GM19395 (cell line): ENCODE data around the gene ZNF620.
"Not testable (repeated sequence)": the region's sequence is repeated elsewhere in the genome, so short reads cannot be mapped to it uniquely, and the experiment has no call there.

Experiments
- ATAC-seq: cut with Tn5 transposase; IDR thresholded peaks from one replicate; pipeline ENCODE4 v1.9.1; 2021; ENCODE audit warnings: mild to moderate bottlenecking, moderate library complexity; ENCODE audit not compliant: unreplicated experiment

Gene ZNF620

DNA sequence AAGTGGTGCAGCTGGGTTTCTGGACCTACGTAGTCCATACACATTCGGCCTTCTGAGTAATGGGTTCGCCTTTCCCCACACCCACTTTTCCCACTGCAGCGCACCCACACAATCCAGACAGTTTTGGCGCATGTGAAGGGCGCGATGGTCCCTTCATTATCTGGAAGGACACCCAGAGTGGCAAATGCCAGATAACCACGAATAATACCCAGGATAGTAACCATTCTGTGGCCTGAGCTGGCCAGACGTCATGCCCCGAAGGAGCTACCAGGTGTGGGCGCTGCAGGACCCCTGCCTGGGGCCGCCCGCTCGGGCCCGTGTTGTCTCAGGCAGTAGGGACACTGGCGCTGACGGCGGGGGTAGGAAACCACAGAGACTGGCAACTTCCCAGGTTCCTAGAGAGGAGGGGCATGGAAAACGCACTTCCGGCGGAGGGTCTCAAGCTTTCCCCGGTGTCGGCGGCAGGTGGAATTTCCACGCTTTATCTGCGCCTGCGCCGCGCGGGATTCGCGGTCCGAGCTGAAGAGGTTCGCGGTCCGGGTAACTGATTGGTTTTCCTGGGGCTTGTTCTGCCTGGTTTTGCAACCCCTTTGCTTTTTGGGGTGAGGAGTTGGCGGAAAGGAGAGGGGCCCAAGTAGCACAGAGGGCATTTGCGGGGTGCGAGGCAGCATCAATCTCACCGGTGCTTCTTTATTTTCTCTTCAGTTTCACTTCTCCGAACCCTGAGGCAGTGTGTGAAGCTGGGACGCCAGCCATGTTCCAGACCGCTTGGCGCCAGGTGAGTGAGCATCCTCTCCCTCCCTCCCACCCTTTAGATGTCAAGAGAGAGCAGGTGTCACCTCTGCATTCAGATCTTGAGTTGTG is at the start of gene ZNF620:
Gene ZNF620 (plus strand): TSS at position 441 of the 864 bp plus-strand sequence. CDS start 314 bp downstream, at position 755.
- ATAC-seq, result peak; percentile 85

DNA sequence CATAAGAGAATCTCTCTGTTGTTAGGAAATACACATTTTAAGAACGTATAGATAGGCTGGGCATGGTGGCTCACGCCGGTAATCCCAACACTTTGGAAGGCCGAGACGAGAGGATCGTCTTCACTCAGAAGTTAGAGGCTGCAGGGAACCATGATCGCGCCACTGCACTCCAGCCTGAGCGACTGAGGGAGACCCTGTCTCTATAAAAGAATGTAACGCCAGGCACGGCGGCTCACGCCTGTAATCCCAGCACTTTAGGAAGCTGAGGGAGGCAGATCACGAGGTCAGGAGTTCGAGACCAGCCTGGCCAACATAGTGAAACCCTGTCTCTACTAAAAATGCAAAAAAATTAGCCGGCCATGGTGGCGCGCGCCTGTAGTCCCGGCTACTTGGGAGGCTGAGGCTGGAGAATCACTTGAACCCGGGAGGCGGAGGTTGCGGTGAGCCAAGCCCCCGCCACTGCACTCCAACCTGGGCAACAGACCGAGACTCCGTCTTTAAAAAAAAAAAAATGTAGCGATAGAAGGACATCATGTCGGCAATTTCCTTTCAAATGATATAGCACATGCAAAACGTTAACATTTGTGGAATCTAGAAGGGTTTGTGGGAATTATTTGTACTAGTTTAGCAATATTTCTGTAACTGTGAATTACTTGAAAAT is 49.4 kb upstream of the ZNF620 start:
- ATAC-seq, result no peak

DNA sequence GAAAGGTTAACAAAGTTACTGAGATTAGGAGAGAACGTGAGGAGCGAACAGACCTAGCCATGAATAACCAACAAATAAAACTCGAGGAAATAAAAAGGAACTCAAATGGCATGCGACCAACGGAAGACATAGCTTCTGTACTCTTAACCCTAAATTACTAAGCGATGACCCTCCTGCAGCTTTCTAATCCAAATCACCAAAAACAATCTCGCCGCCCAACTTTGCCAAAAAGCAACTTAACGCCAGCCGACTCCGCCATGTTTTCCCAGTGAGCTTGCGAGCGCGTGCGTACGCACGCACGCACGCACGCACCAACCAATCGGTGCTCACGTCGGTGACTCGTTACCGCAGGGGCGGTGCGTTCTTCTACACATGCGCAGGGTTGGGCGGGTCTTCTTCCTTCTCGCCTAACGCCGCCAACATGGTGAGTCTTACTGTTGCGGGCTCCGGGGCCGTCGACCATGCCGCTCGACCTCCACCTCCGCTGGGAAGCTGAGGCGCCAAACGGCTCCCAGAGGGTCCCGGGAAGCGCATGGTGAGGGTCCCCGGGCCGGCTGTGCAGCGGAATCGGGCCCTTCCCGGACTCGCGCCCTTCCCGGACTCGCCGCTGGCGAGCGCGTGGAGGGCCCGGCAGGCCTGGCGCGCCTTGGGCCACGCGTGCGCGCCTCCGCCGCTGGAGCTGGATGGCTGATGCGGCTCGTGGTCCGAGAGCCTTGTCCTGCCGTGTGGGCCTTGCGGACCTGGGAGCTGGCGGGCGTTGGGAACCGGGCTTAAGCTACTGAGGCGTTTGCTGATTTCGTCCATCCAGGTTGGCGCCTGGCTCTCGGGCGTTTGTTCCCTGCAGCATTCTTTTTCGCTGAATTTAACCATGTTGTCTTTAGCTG is 48.7 kb upstream of the ZNF620 start, which contains the start of gene RPL14:
Gene RPL14 (plus strand): TSS at position 400 of the 884 bp plus-strand sequence. CDS start 133 bp downstream, at position 533.
- peak; percentile 67 for ATAC-seq

DNA sequence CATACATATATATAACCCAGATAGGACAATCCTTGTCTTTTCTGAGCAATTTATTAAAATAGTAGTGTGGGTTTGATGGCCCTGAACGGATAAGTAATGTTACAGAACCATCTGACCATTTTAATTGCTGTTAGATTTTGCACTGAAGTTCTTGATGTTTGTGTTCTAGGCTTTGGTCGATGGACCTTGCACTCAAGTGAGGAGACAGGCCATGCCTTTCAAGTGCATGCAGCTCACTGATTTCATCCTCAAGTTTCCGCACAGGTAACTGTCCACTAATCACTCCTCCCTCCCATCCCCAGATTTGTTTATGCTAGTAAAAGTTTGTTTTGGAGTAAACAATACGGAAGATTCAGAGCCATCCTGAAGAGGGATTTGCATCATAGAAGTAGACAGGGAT is 47.4 kb upstream of the ZNF620 start:
- no peak for ATAC-seq

GRCh38 chr3:40460481-40460880 is 45.4 kb upstream of the ZNF620 start:
- not testable (repeated sequence) for ATAC-seq

DNA sequence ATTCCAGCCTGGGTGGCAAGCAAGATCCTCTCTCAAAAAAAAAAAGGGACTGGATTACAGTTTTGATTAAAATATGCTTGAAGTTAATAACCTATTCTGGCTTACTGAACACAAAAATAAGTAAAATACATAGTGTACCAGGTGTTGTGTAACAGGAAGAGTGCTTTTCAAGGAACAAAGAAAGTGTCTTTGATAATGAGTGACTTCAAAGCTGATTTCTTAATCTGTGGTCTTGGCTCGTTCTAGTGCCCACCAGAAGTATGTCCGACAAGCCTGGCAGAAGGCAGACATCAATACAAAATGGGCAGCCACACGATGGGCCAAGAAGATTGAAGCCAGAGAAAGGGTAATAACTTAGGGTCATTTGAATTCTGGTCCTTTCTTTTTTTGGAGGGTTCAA is 44.7 kb upstream of the ZNF620 start:
- ATAC-seq, result no peak

DNA sequence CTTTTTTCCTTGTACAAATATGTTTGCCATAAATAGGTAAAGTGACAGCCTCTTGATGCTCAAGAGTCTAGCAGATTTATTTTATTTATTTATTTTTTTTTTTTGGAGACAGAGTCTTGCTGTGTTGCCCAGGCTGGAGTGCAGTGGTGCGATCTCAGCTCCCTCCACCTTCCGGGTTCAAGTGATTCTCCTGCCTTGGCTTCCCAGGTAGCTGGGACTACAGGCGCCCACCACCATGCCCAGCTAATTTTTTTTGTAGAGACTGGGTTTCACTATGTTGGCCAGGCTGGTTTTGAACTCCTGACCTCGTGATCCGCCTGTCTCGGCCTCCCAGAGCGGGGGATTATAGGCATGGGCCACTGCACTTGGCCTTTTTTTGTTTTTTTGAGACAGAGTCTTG is 43.0 kb upstream of the ZNF620 start:
- not testable (repeated sequence) for ATAC-seq

GRCh38 chr3:40463579-40463978 is 42.3 kb upstream of the ZNF620 start:
- no peak for ATAC-seq

DNA sequence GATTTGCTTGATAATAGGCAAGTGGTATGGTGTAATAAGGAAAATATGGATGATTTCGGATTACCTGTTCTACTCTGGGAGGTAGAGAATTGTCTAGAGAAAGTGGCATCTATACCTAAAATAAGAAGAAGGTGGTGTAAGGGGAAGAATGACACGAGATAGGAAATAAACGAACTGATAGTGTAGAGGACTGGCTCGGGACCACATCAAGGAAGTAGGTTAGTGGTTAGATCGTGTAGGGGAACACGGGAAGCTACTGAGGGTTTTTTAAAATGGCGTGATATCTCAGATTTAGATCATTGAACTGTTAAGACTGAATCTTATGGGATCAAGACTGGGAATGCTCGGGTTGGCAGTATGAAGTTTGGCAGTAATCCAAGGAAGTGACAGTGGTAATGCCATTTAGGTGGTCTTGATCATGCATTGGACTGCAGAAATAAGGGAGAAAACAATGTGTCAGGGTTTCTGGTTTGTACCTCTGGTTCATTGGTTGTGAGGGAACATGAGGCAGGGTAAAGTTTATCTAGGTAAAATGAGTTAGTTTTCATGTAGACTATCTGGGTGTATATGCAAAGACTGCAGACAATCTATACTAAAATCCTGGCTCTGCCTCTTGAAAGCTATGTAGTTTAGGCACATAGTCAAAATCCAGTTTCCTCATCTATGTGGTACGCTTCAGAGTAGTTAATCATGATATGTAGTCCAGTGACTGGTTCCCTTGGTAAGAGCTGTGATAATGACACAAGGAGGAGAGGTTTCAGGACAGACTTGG is 41.3 kb upstream of the ZNF620 start:
- ATAC-seq, result no peak

DNA sequence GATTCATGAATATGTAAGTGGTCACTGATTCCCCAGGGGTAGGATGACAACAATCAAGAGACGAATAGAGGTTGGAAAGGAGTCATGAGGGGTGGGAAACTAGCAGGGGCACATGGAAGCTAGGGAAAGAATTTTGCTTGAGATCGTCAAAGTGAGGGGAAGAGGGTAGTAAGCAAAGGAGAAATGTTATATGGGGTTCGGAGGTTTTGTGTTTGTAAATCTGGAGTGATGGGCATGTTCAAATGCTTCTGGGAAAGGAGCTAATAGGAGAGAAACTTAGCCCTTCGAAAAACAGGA is 40.8 kb upstream of the ZNF620 start:
- no peak for ATAC-seq

- ATAC-seq, result no peak
Observed at GRCh38 chr3:40465456-40465855, 40.4 kb upstream of the ZNF620 start.

DNA sequence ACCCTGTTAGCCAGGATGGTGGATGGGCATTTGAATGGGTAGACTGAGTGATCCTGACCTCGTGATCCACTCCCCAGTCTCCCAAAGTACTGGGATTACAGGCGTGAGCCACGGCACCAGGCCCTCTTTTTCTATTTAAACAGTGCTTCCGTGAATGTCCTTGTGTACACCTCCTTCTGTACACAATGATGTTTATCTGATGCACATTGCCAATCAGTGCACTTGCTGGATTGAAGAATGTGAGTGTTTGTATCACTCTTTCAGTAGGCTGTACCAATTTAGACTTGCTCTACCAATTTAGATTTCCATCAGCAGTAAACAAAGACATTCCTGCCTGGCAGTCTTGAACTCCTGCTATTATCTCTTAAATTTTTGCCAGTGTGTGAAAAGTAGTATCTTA is 37.8 kb upstream of the ZNF620 start:
- ATAC-seq, result no peak

- ATAC-seq, result no peak
Observed at GRCh38 chr3:40470701-40471100, 35.1 kb upstream of the ZNF620 start.

GRCh38 chr3:40476478-40477470 is 29.1 kb upstream of the ZNF620 start, which contains the start of gene ZNF619:
TSS of gene ZNF619 (plus strand) at chr3:40477122. CDS start at chr3:40477980, 858 bp downstream.
- ATAC-seq, result peak; percentile 88

DNA sequence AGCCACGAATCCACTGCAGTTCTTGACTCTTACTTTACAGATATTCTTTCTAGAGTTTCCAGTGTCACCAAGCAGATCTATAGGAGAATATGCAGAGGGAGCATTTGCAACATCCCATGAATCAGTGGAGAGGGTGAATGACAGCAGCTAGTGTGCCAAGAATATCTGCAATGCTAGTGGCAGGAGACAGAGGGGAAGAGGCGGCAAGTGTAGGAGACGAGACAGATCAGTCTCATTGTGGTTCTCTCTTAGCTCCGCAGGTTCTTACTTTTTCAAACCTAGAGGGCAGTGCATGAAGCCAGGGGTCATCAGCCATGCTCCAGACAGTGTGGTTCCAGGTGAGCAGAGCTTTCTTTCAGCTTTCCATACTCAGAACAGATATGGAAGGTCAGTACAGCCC is 28.2 kb upstream of the ZNF620 start:
- ATAC-seq, result no peak

DNA sequence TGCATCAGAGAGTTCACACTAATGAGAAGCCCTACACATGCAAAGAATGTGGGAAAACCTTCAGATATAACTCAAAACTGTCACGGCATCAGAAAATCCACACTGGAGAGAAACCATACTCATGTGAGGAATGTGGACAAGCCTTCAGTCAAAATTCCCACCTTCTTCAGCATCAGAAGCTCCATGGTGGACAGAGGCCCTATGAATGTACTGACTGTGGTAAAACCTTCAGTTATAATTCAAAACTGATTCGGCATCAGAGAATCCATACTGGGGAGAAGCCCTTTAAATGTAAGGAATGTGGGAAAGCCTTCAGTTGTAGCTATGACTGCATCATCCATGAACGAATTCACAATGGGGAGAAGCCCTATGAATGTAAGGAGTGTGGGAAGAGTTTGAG is 18.7 kb upstream of the ZNF620 start:
- no peak for ATAC-seq

- ATAC-seq, result no peak
Observed at GRCh38 chr3:40490916-40491315, 14.9 kb upstream of the ZNF620 start.

- no peak for ATAC-seq
Observed at GRCh38 chr3:40494698-40495097, 11.1 kb upstream of the ZNF620 start.

- no peak for ATAC-seq
Observed at GRCh38 chr3:40497288-40497687, 8.6 kb upstream of the ZNF620 start.
